ENCODE measurements around the gene ARL5C.

The ARL5C gene

GRCh38 chr17:39170109-39170508, 4.1 kb upstream of the ARL5C start:
- TF ChIP-seq POLR2AphosphoS5 (IDR thresholded peaks at IDR 0.05; ENCODE audit: low read depth, low read length) (no peak), REST (IDR thresholded peaks at IDR 0.05; ENCODE audit: insufficient read depth in 1 of 2, low read depth in 2 of 2, low read length in 2 of 2) (no peak), TAF1 (IDR thresholded peaks at IDR 0.05; ENCODE audit: borderline replicate concordance, insufficient read depth, low read length) (no peak), SIN3A (IDR thresholded peaks at IDR 0.05; ENCODE audit: borderline replicate concordance, insufficient read depth, low read length) (no peak), FOXP2 (optimal IDR thresholded peaks at IDR 0.05; ENCODE audit: borderline replicate concordance, extremely low read depth, extremely low read length, insufficient read depth) (no peak)

GRCh38 chr17:39169518-39169917, 3.6 kb upstream of the ARL5C start:
- TF ChIP-seq TAF1 (IDR thresholded peaks at IDR 0.05; ENCODE audit: borderline replicate concordance, insufficient read depth, low read length): no peak
- no peak for TF ChIP-seq SIN3A (IDR thresholded peaks at IDR 0.05; ENCODE audit: borderline replicate concordance, insufficient read depth, low read length)
- no peak for TF ChIP-seq REST (IDR thresholded peaks at IDR 0.05; ENCODE audit: insufficient read depth in 1 of 2, low read depth in 2 of 2, low read length in 2 of 2)
- TF ChIP-seq FOXP2 (optimal IDR thresholded peaks at IDR 0.05; ENCODE audit: borderline replicate concordance, extremely low read depth, extremely low read length, insufficient read depth): no peak
- no peak for TF ChIP-seq POLR2AphosphoS5 (IDR thresholded peaks at IDR 0.05; ENCODE audit: low read depth, low read length)

GRCh38 chr17:39169101-39169500, 3.1 kb upstream of the ARL5C start:
- no peak for TF ChIP-seq FOXP2 (optimal IDR thresholded peaks at IDR 0.05; ENCODE audit: borderline replicate concordance, extremely low read depth, extremely low read length, insufficient read depth)
- no peak for TF ChIP-seq REST (IDR thresholded peaks at IDR 0.05; ENCODE audit: insufficient read depth in 1 of 2, low read depth in 2 of 2, low read length in 2 of 2)
- TF ChIP-seq TAF1 (IDR thresholded peaks at IDR 0.05; ENCODE audit: borderline replicate concordance, insufficient read depth, low read length): no peak
- TF ChIP-seq SIN3A (IDR thresholded peaks at IDR 0.05; ENCODE audit: borderline replicate concordance, insufficient read depth, low read length): no peak
- no peak for TF ChIP-seq POLR2AphosphoS5 (IDR thresholded peaks at IDR 0.05; ENCODE audit: low read depth, low read length)

DNA sequence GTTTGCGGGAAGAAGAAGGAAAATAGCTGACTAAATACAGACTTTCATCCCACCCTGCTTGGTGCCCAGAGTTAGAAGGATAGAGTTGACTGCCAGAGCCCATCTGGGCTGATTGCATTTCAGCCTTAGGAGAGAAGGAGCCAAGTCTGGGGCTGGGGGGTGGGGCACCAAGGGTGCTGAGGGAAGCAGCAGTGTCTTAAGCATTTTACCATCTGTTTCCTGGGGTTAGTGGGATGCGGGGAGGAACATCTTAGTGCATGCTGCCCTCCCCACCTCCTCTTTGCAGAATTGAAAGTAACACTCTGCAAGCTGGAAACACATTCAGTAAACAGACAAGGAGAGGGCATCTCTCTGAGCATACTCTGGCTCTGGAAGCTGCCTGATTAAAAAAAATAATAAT, 1.5 kb upstream of the ARL5C start:
- no peak for TF ChIP-seq POLR2AphosphoS5 (IDR thresholded peaks at IDR 0.05; ENCODE audit: low read depth, low read length)

DNA sequence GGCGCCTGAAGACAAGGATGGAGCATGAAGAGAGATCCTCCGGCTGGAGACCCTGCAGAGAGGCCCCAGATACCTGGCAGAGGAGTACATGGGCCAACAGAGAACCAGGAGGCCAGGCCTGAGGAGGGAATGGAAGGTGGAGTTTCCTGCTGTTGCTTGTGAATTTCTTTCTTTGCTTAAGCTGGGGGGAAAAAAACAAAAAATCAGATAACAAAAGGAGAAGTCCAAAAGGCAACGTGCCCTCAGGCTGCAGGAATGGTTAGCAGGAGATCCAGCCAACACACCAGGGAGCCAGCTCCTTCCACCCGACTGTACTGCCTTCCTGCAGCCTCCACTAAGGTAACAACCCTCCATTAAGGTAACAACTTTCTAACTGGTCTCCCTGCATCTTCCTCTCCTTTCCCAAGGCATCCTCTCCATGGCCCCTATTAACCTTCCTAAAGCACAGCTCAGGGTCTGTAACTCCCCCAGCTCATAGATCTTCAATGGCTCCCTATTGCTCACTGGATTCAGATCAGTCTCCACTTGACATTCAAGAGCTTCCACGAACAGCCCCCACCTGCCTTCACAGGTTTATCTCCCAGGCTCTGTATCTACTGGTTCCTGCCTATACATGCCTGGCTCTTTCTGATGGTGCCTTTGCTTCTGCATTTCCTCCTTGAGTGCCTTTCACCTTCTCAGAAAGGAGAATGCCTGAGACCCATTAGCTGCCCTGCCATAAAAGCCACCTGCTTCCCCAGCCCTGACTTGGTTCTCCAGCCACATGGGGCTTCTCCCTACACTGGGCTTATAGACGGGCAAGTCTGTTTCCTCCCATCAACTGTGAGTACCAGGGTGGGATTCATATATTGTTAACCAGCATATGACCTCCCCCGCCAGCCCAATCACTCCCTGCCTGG, 725 bp upstream of the ARL5C start:
- TF ChIP-seq SIN3A (IDR thresholded peaks at IDR 0.05; ENCODE audit: borderline replicate concordance, insufficient read depth, low read length): no peak
- TF ChIP-seq REST (IDR thresholded peaks at IDR 0.05; ENCODE audit: insufficient read depth in 1 of 2, low read depth in 2 of 2, low read length in 2 of 2): no peak
- TF ChIP-seq POLR2AphosphoS5 (IDR thresholded peaks at IDR 0.05; ENCODE audit: low read depth, low read length): no peak
- no peak for TF ChIP-seq FOXP2 (optimal IDR thresholded peaks at IDR 0.05; ENCODE audit: borderline replicate concordance, extremely low read depth, extremely low read length, insufficient read depth)
- no peak for TF ChIP-seq TAF1 (IDR thresholded peaks at IDR 0.05; ENCODE audit: borderline replicate concordance, insufficient read depth, low read length)

Data from PFSK-1 (cell line).